ENCODE measurements around the gene KCNQ1.

GRCh38 chr11:2817431-2817830, 372.6 kb downstream of the KCNQ1 start:
- no peak for TF ChIP-seq CTCF (IDR thresholded peaks at IDR 0.05)
- TF ChIP-seq POLR2A (IDR thresholded peaks at IDR 0.05) = no peak

All from lower leg skin (tissue), 3 donors.